ENCODE data around the gene ATP13A2. TPM values are rescaled to one million over a fixed set of nuclear protein-coding genes. Genes with fewer than 3 reads are reported as not detected.
A peak's percentile ranks its signal among the peaks of the same experiment; 100 is the strongest.

ATP13A2 gene
- total and polyA plus RNA-seq, 10 donors, result 13.7 to 83.9 (median 55.5) TPM

GRCh38 chr1:16961297-16962133, 50.2 kb downstream of the ATP13A2 start:
- intact Hi-C loops (cut with DNase I; ENCODE audit: low total_unique reads), result no loop called here
- WGBS, 5 donors, result 85 to 91% (median 88%) methylated on average over 14 of the region's 14 CpGs
- Histone ChIP-seq H3K9me3 (no peaks in the 10 kb centered on the region), H3K4me1 (peaks cover 3 to 19% (median 16%) of the 10 kb centered on the region in 6 donors), H3K36me3 (peaks cover 0 to 35% (median 10%) of the 10 kb centered on the region in 6 donors), H3K27ac (peak overlapping the region in 3 of 8 donors; percentile 44 to 60 (median 59)), H3K4me3 (peak overlapping the region in 7 of 8 donors; percentile 30 to 75 (median 40)), H3K27me3 (replicated peaks in 1 of 7) (no peaks in the 10 kb centered on the region)
- no peak for DNase-seq
- TF ChIP-seq, protein P1, sequence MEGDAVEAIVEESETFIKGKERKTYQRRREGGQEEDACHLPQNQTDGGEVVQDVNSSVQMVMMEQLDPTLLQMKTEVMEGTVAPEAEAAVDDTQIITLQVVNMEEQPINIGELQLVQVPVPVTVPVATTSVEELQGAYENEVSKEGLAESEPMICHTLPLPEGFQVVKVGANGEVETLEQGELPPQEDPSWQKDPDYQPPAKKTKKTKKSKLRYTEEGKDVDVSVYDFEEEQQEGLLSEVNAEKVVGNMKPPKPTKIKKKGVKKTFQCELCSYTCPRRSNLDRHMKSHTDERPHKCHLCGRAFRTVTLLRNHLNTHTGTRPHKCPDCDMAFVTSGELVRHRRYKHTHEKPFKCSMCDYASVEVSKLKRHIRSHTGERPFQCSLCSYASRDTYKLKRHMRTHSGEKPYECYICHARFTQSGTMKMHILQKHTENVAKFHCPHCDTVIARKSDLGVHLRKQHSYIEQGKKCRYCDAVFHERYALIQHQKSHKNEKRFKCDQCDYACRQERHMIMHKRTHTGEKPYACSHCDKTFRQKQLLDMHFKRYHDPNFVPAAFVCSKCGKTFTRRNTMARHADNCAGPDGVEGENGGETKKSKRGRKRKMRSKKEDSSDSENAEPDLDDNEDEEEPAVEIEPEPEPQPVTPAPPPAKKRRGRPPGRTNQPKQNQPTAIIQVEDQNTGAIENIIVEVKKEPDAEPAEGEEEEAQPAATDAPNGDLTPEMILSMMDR (IDR thresholded peaks at IDR 0.05 in 8 of 11, conservative IDR thresholded peaks at IDR 0.05 in 3 of 11), result no peak
- TF ChIP-seq POLR2A (IDR thresholded peaks at IDR 0.05) (no peak), POLR2AphosphoS5 (IDR thresholded peaks at IDR 0.05) (no peak)

- Histone ChIP-seq H3K4me1 (peaks cover 3 to 19% (median 16%) of the 10 kb centered on the region in 6 donors), H3K4me3 (peak overlapping the region; percentile 13 to 75 (median 37)), H3K9me3 (no peaks in the 10 kb centered on the region), H3K27ac (peak overlapping the region in 5 of 8 donors; percentile 20 to 73 (median 59)), H3K36me3 (peaks cover 0 to 33% (median 5%) of the 10 kb centered on the region in 6 donors), H3K27me3 (replicated peaks in 1 of 7) (no peaks in the 10 kb centered on the region)
- peak; percentile 93 for DNase-seq
- peak; percentile 30 to 72 (median 50) for TF ChIP-seq POLR2AphosphoS5 (IDR thresholded peaks at IDR 0.05)
- TF ChIP-seq, protein P1 (IDR thresholded peaks at IDR 0.05 in 8 of 11, conservative IDR thresholded peaks at IDR 0.05 in 3 of 11), result peak; percentile 30 to 83 (median 65)
- TF ChIP-seq POLR2A (IDR thresholded peaks at IDR 0.05), result no peak
- intact Hi-C loops (cut with DNase I; ENCODE audit: low total_unique reads), result no loop called here
- WGBS, 5 donors, result 5 to 18% (median 5%) methylated on average over 26 to 57 of the region's 57 CpGs
These were observed 51.0 kb downstream of the ATP13A2 start for GRCh38 chr1:16960560-16961296.

- DNase-seq, result no peak
- intact Hi-C loops (cut with DNase I; ENCODE audit: low total_unique reads), result no loop called here
- Histone ChIP-seq H3K27me3 (replicated peaks in 1 of 7) (no peaks in the 10 kb centered on the region), H3K27ac (no peak overlapping the region), H3K9me3 (no peaks in the 10 kb centered on the region), H3K4me3 (no peak overlapping the region), H3K36me3 (peaks cover 0 to 35% (median 9%) of the 10 kb centered on the region in 6 donors), H3K4me1 (peaks cover 3 to 19% (median 16%) of the 10 kb centered on the region in 6 donors)
- TF ChIP-seq POLR2A (IDR thresholded peaks at IDR 0.05) (no peak), POLR2AphosphoS5 (IDR thresholded peaks at IDR 0.05) (no peak)
- WGBS, 5 donors, result 94 to 96% (median 95%) methylated on average over 11 to 12 of the region's 12 CpGs
These were observed 53.3 kb downstream of the ATP13A2 start for GRCh38 chr1:16958475-16958874.

- 45 to 74% (median 53%) methylated on average over 5 to 8 of the region's 8 CpGs for WGBS, 5 donors
- no peaks in the 10 kb centered on the region for H3K27me3 ChIP-seq (replicated peaks in 1 of 7)
- no peaks in the 10 kb centered on the region for H3K9me3 ChIP-seq
- intact Hi-C loops (cut with DNase I; ENCODE audit: low total_unique reads), result no loop called here
- H3K27ac ChIP-seq, result no peak overlapping the region
- no peak overlapping the region for H3K4me3 ChIP-seq
- H3K36me3 ChIP-seq, result peaks cover 0 to 40% (median 9%) of the 10 kb centered on the region in 6 donors
- DNase-seq, result no peak
- H3K4me1 ChIP-seq, result peaks cover 3 to 19% (median 16%) of the 10 kb centered on the region in 6 donors
- TF ChIP-seq POLR2AphosphoS5 (IDR thresholded peaks at IDR 0.05), result no peak
- TF ChIP-seq, protein P1 (IDR thresholded peaks at IDR 0.05 in 8 of 11, conservative IDR thresholded peaks at IDR 0.05 in 3 of 11), result no peak
- no peak for TF ChIP-seq POLR2A (IDR thresholded peaks at IDR 0.05)
These were observed 54.0 kb downstream of the ATP13A2 start for GRCh38 chr1:16957731-16958130.

All from spleen (tissue), 11 donors.